ENCODE data around the gene DDIT4.
A peak's percentile ranks its signal among the peaks of the same experiment; 100 is the strongest.

The DDIT4 gene

DNA sequence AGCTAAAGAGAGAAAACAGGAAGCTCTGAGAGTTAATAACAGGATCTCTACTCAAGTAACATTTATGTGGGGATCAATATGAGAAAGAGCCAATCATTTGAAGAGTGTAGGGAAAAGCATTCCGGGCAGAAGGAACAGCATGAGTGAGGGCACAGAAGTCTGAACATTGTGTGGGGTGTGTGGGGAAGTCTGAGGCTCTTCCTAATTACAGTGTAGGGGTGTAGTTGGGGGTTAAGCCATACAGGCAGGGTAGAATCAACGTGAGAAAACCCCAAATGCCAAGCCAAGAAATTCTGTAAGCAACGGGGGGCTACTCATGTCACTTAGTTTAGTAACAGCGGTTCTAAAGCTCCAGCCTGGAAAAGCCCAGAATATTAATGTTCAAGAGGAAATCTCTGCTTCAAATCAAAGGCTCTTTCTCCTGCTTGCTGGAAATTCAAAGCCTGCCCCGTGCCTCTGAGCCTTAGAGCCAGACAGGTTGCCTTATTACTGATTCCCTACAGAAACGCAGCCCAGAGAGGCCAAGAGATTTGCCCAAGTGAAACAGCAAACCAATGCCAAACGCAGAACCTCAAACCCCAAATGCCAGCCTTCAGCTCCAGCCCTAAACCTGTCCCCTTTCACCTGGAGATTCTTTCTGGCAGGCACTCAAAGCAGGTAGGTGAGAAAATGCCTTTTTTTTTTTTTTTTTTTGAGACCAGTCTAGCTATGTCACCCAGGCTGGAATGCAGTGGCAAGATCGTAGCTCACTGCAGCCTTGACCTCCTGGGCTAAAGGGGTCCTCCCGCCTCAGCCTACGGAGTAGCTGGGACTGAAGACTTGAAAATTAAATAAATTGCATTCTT, 44.9 kb downstream of the DDIT4 start:
- no peak for DNase-seq

- DNase-seq = peak; percentile 87
These were observed 45.9 kb downstream of the DDIT4 start for GRCh38 chr10:72319416-72320254.

DNA sequence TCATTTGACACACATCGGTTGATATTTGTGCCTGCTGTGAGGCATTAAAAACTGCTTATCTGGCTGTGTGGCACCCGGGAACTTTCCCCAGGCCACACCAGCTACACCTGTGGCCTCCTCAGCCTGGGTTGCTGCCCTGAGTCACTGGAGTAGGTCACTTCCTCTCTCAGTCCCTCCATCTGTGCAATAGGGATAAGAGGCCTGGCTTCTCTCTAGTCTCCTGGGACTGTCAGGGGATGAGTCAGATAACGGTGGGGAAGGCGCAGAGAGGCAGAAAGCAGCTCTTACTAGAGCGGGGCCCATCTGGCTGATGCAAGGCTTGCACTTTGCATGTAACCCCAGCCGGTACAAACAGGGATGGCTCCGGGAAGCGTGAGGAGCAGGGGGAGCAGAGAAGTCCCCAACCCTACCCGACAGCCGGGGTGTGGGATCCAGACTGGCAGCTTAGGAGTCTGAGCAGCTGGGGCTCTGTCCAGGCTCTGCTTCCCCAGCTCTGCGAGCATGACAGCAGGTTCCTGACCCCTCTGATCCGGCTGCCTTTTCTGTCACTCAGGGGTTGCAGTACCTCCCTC, 47.0 kb downstream of the DDIT4 start:
- peak; percentile 62 for DNase-seq

- no peak for DNase-seq
These were observed 47.7 kb downstream of the DDIT4 start for GRCh38 chr10:72321248-72322029.

DNA sequence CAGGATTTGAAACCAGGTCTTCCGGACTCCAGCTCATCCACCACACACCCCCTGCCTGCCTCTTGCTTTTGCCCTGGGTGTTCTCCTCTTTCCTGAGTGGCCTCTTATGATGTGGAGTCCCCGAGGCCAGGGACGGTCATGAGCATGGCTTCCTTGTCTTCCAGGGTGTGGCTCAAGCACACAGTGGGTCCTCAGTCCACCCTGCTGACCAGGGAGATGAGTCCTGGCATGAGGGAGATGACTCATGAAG, 48.2 kb downstream of the DDIT4 start:
- DNase-seq = no peak

- DNase-seq = peak; percentile 70
These were observed 48.7 kb downstream of the DDIT4 start for GRCh38 chr10:72322280-72323058.

GRCh38 chr10:72323108-72323749, 49.5 kb downstream of the DDIT4 start:
- DNase-seq = no peak

GRCh38 chr10:72323771-72324191, 50.1 kb downstream of the DDIT4 start:
- DNase-seq = no peak
